ENCODE data around the gene KRT28.

DNA sequence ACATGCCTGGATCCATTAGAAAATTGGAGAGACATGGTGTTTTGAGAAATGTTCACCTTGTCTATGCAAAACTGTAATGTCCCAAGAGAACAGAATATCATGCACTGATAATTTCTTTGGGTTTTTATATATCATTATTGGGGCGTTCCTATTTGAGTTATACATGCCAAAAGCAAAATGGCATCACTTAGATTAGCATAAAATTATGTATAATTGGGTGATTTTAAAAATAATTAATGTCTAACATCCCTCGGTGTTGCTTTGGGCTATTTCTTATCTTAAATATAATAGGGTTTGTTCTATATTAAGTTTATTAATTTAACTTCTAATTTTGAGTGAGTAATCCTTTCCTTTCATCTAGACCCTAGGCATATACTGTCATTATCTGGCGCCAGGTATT lies at the start of gene KRT28:
- TF ChIP-seq TAF1 (IDR thresholded peaks at IDR 0.05; ENCODE audit: borderline replicate concordance, insufficient read depth, low read length) (no peak), POLR2AphosphoS5 (IDR thresholded peaks at IDR 0.05; ENCODE audit: low read depth, low read length) (no peak), FOXP2 (optimal IDR thresholded peaks at IDR 0.05; ENCODE audit: borderline replicate concordance, extremely low read depth, extremely low read length, insufficient read depth) (no peak), SIN3A (IDR thresholded peaks at IDR 0.05; ENCODE audit: borderline replicate concordance, insufficient read depth, low read length) (no peak)
- TF ChIP-seq, protein P1, sequence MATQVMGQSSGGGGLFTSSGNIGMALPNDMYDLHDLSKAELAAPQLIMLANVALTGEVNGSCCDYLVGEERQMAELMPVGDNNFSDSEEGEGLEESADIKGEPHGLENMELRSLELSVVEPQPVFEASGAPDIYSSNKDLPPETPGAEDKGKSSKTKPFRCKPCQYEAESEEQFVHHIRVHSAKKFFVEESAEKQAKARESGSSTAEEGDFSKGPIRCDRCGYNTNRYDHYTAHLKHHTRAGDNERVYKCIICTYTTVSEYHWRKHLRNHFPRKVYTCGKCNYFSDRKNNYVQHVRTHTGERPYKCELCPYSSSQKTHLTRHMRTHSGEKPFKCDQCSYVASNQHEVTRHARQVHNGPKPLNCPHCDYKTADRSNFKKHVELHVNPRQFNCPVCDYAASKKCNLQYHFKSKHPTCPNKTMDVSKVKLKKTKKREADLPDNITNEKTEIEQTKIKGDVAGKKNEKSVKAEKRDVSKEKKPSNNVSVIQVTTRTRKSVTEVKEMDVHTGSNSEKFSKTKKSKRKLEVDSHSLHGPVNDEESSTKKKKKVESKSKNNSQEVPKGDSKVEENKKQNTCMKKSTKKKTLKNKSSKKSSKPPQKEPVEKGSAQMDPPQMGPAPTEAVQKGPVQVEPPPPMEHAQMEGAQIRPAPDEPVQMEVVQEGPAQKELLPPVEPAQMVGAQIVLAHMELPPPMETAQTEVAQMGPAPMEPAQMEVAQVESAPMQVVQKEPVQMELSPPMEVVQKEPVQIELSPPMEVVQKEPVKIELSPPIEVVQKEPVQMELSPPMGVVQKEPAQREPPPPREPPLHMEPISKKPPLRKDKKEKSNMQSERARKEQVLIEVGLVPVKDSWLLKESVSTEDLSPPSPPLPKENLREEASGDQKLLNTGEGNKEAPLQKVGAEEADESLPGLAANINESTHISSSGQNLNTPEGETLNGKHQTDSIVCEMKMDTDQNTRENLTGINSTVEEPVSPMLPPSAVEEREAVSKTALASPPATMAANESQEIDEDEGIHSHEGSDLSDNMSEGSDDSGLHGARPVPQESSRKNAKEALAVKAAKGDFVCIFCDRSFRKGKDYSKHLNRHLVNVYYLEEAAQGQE (IDR thresholded peaks at IDR 0.05; ENCODE audit: insufficient read depth in 1 of 2, low read depth in 2 of 2, low read length in 2 of 2), result no peak

All from PFSK-1 (cell line).